ENCODE data around the gene SLC12A4.
"Not testable (repeated sequence)": the region's sequence is repeated elsewhere in the genome, so short reads cannot be mapped to it uniquely, and the experiment has no call there.

SLC12A4 gene

GRCh38 chr16:67968400-67969253, at the start of gene SLC12A4:
SLC12A4 (minus strand) TSS chr16:67968637; CDS start chr16:67968553, 84 bp downstream.
- DNase-seq (ENCODE audit: low spot score), result peak; percentile 68

GRCh38 chr16:68015681-68016080, 47.2 kb upstream of the SLC12A4 start, which contains the start of gene DPEP2NB:
DPEP2NB (minus strand) TSS chr16:68015911; CDS start chr16:68015770, 141 bp downstream.
- no peak for DNase-seq (ENCODE audit: low spot score)

GRCh38 chr16:68013440-68013839, 45.0 kb upstream of the SLC12A4 start:
- no peak for DNase-seq (ENCODE audit: low spot score)

- DNase-seq (ENCODE audit: low spot score), result not testable (repeated sequence)
Measured at GRCh38 chr16:68009872-68010271, 41.4 kb upstream of the SLC12A4 start.

GRCh38 chr16:68009157-68009735, 40.8 kb upstream of the SLC12A4 start:
- DNase-seq (ENCODE audit: low spot score), result no peak

GRCh38 chr16:68005786-68006286, 37.4 kb upstream of the SLC12A4 start:
- DNase-seq (ENCODE audit: low spot score), result no peak

- DNase-seq (ENCODE audit: low spot score), result no peak
Measured at GRCh38 chr16:68005211-68005610, 36.8 kb upstream of the SLC12A4 start.

- no peak for DNase-seq (ENCODE audit: low spot score)
Measured at GRCh38 chr16:68003031-68003430, 34.6 kb upstream of the SLC12A4 start.

GRCh38 chr16:68000450-68000849, 32.0 kb upstream of the SLC12A4 start:
- no peak for DNase-seq (ENCODE audit: low spot score)

GRCh38 chr16:67999985-68000384, 31.5 kb upstream of the SLC12A4 start:
- no peak for DNase-seq (ENCODE audit: low spot score)

- DNase-seq (ENCODE audit: low spot score), result not testable (repeated sequence)
Measured at GRCh38 chr16:67998779-67999688, 30.6 kb upstream of the SLC12A4 start, which contains the start of gene DPEP2. DPEP2 (minus strand) TSS chr16:67999484; CDS start chr16:67993212, 6,272 bp downstream.

GRCh38 chr16:67998231-67998778, 29.9 kb upstream of the SLC12A4 start:
- not testable (repeated sequence) for DNase-seq (ENCODE audit: low spot score)

GRCh38 chr16:67996666-67997065, 28.2 kb upstream of the SLC12A4 start:
- no peak for DNase-seq (ENCODE audit: low spot score)

GRCh38 chr16:67995423-67995822, 27.0 kb upstream of the SLC12A4 start:
- DNase-seq (ENCODE audit: low spot score), result no peak

GRCh38 chr16:67994040-67994408, 25.6 kb upstream of the SLC12A4 start:
- not testable (repeated sequence) for DNase-seq (ENCODE audit: low spot score)

GRCh38 chr16:67993207-67994039, 25.0 kb upstream of the SLC12A4 start:
- DNase-seq (ENCODE audit: low spot score), result peak; percentile 65

GRCh38 chr16:67992661-67993206, 24.3 kb upstream of the SLC12A4 start:
- DNase-seq (ENCODE audit: low spot score), result no peak

GRCh38 chr16:67990018-67990386, 21.6 kb upstream of the SLC12A4 start:
- DNase-seq (ENCODE audit: low spot score), result no peak

GRCh38 chr16:67989322-67990017, 21.0 kb upstream of the SLC12A4 start:
- no peak for DNase-seq (ENCODE audit: low spot score)

- DNase-seq (ENCODE audit: low spot score), result no peak
Measured at GRCh38 chr16:67988675-67989074, 20.2 kb upstream of the SLC12A4 start.

Measured in SW480 (cell line).